Spleen (tissue), 11 donors: Measurements from ENCODE around the gene ETV4. TPM values are rescaled to one million over a fixed set of nuclear protein-coding genes. Genes with fewer than 3 reads are reported as not detected.

Experiments used
- DNase-seq: peaks from one replicate; pipeline ENCODE4 v3.0.0-alpha.2; 2020
- H3K27ac ChIP-seq, 8 donors: fragments of 200-600 bp; sonication (generic) in 7 of 8; 1 replicate in 4 of 8; 2 replicates in 4 of 8; pipeline versions ENCODE4 v1.5.0 to v1.8.0; 2016 to 2021; ENCODE audit warnings: inconsistent platforms in 4 of 8, mild to moderate bottlenecking in 4 of 8, moderate library complexity in 1 of 8
- H3K27me3 ChIP-seq, 7 donors: fragments of 200-600 bp; sonication (generic) in 6 of 7; replicated peaks in 1 of 7; 1 replicate in 4 of 7; 2 replicates in 3 of 7; pipeline versions ENCODE4 v1.5.0 to v1.8.0; 2016 to 2021; ENCODE audit warnings: inconsistent platforms in 3 of 7, mild to moderate bottlenecking in 1 of 7
- H3K36me3 ChIP-seq, 6 donors: fragments of 200-600 bp; sonication (generic) in 5 of 6; 1 replicate in 4 of 6; 2 replicates in 2 of 6; pipeline versions ENCODE4 v1.5.0 to v1.8.0; 2016 to 2021; ENCODE audit warnings: inconsistent platforms in 2 of 6
- H3K4me1 ChIP-seq, 6 donors: fragments of 200-600 bp; sonication (generic) in 5 of 6; 1 replicate in 3 of 6; 2 replicates in 3 of 6; pipeline versions ENCODE4 v1.5.0 to v1.8.0; 2016 to 2021; ENCODE audit warnings: inconsistent platforms in 3 of 6
- H3K4me3 ChIP-seq, 8 donors: fragments of 200-600 bp; sonication (generic) in 7 of 8; 1 replicate in 4 of 8; 2 replicates in 4 of 8; pipeline versions ENCODE4 v1.5.0 to v1.8.0; 2016 to 2021; ENCODE audit warnings: inconsistent platforms in 4 of 8, mild to moderate bottlenecking in 4 of 8, moderate library complexity in 2 of 8
- H3K9me3 ChIP-seq, 8 donors: fragments of 200-600 bp; sonication (generic) in 7 of 8; 1 replicate in 4 of 8; 2 replicates in 4 of 8; pipeline versions ENCODE4 v1.5.0 to v1.8.0; 2016 to 2021; ENCODE audit warnings: inconsistent platforms in 4 of 8
- POLR2A ChIP-seq, 3 donors: fragments of 450-650 bp; IDR thresholded peaks; one replicate each; pipeline ENCODE4 v1.5.1; 2017; ENCODE audit warnings: antibody characterized with exemption in 3 of 3, mild to moderate bottlenecking in 1 of 3
- POLR2AphosphoS5 ChIP-seq, 3 donors: sonication (generic); formaldehyde crosslinking; IDR thresholded peaks; one replicate each; pipeline ENCODE4 v1.5.1; 2017; ENCODE audit warnings: antibody characterized with exemption in 3 of 3
- WGBS, 5 donors: extraction: QIAGEN DNeasy Blood & Tissue Kit in 3 of 5; methylation state at CpG; one replicate each; pipeline versions ENCODE4 v1.1.5 to v1.1.7; 2013 to 2018; 5-methylcytosine and 5-hydroxymethylcytosine counted together
- intact Hi-C: fragments of 100-400 bp; cut with DNase I; formaldehyde crosslinking; loops from one replicate; pipeline ENCODE4 v1.15.0; 2023; ENCODE audit warnings: low total_unique reads
- polyA plus RNA-seq, 3 donors: library from polyadenylated mRNA; stranded (reverse); fragments of 200-250 nt; gene quantifications; one replicate each; pipeline ENCODE4 v1.2.1, GENCODE V29; 2013
- total RNA-seq, 7 donors: library from RNA; depleted of rRNA in 3 of 7; stranded (reverse); fragments of >200 nt in 3 of 7; fragmentation: NEBNext Ultra II Directional in 4 of 7; extraction: Animal tissue kit (Norgen Biotek cat#: 25700) in 4 of 7; gene quantifications; one replicate each; pipeline versions ENCODE4 v1.1.0 to v1.2.1, GENCODE V29; 2016 to 2021
- TF ChIP-seq, protein P1 (sequence below), 11 experiments: fragments of 200-600 bp in 7 of 11; fragments of 450-650 bp in 4 of 11; sonication (generic) in 4 of 11; IDR thresholded peaks in 8 of 11; conservative IDR thresholded peaks in 3 of 11; 1 replicate in 7 of 11; 2 replicates in 4 of 11; pipeline versions ENCODE4 v1.4.0 to v1.8.0; 2016 to 2021; ENCODE audit warnings: antibody characterized with exemption in 11 of 11, inconsistent platforms in 4 of 11, mild to moderate bottlenecking in 1 of 11
- donor health status: healthy with polysubstance abuse.
- donor health status: DM: no; HTN: no; CAD: no; lungs with moderate emphysema.
- donor health status: DM: no; HTN: no; CAD: no.
- donor health status: Bipolar disorder and iron deficiency.
- donor health status: healthy.
- donor health status: DM: no; HTN: no; CAD: no.
- donor health status: DM: yes; HTN: yes; CAD: no.

Gene ETV4
- total and polyA plus RNA-seq, 10 donors, result 0.17 to 0.97 (median 0.53) TPM; not detected in 3

DNA sequence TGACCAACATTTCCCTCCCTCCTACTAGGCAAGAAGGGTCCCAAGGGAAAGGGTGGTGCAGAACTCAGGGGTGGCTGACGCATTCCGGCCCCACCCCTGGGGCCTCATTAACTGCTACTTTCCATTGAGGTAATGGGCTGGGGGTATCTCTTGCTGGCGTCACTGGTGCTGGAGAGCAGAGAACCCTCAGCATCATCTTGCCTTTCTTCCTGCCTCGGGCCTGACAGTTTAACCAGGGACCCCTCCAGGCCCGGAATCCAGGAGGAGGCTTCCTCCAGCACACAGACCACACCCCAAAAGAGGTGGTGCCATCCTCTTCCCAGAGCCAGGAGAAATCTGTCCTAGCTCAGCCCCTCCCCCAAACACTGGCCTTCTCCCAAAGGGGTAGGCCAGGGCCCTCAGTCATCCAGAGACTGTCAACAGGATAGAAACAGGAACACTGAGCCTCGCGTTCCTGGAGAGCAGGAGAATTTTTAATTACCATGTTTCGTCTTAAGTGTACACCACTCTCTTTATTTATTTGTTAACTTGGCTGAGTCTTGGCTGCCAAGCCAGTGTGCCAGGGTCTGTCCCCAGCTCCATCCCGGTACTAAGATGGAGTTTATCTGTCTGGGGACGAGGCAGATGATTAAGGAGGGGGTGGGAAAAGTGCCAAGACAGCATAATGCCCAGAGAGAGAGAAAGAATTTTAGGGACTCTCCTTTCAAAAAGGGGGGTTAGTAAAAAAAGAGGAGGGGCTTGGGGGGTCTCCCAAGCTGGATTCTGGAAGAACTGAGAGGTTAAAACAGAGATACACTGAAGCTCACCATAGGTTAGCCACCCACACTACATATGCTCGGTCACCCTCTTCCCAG lies 5.1 kb downstream of the ETV4 start:
- Histone ChIP-seq H3K4me3 (no peak overlapping the region), H3K36me3 (no peaks in the 10 kb centered on the region), H3K9me3 (no peaks in the 10 kb centered on the region), H3K4me1 (peaks cover 0 to 16% (median 9%) of the 10 kb centered on the region in 6 donors), H3K27ac (no peak overlapping the region), H3K27me3 (peaks cover 0 to 35% (median 26%) of the 10 kb centered on the region in 7 donors)
- intact Hi-C loops, result no loop called here
- no peak for DNase-seq
- 64 to 87% (median 80%) methylated on average over 10 to 11 of the region's 11 CpGs for WGBS, 5 donors
- TF ChIP-seq, protein P1, sequence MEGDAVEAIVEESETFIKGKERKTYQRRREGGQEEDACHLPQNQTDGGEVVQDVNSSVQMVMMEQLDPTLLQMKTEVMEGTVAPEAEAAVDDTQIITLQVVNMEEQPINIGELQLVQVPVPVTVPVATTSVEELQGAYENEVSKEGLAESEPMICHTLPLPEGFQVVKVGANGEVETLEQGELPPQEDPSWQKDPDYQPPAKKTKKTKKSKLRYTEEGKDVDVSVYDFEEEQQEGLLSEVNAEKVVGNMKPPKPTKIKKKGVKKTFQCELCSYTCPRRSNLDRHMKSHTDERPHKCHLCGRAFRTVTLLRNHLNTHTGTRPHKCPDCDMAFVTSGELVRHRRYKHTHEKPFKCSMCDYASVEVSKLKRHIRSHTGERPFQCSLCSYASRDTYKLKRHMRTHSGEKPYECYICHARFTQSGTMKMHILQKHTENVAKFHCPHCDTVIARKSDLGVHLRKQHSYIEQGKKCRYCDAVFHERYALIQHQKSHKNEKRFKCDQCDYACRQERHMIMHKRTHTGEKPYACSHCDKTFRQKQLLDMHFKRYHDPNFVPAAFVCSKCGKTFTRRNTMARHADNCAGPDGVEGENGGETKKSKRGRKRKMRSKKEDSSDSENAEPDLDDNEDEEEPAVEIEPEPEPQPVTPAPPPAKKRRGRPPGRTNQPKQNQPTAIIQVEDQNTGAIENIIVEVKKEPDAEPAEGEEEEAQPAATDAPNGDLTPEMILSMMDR (IDR thresholded peaks at IDR 0.05 in 8 of 11, conservative IDR thresholded peaks at IDR 0.05 in 3 of 11), result no peak
- TF ChIP-seq POLR2AphosphoS5 (IDR thresholded peaks at IDR 0.05), result no peak
- TF ChIP-seq POLR2A (IDR thresholded peaks at IDR 0.05), result no peak

DNA sequence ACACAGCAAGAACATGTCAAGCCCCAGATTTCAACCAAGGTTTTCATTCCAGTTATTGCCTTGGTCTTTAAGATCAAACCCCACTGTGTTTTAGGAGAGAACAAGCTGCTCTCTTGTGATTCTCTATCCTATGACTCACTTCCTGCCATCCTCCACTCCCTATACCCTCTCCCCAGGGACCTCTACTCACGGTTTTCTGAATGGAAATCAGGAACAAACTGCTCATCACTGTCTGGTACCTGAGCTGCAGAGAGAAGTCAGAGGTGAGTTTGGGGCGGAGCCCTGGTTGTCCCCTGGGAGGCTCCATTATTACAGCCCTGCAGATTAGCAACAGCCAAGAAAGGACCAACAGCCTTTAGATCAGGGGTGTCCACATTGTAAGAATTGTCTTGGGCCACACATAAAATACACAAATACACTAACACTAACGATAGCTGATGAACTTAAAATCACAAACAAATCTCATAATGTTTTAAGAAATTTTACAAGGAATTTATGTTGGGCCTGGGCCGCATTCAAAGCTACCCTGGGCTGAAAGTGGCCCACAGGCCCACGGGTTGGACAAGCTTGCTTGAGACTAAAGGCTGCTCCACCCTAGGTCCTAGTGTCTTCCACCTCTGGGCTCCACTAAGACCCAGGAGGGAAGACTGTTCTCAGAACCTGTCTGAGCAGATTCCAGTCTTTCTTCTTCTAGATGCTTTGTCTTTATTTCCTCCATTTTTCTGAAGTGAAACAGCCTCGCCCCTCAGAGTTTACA lies 9.7 kb downstream of the ETV4 start:
- Histone ChIP-seq H3K27ac (no peak overlapping the region), H3K4me3 (no peak overlapping the region), H3K36me3 (no peaks in the 10 kb centered on the region), H3K9me3 (no peaks in the 10 kb centered on the region), H3K4me1 (peaks cover 0 to 9% (median 3%) of the 10 kb centered on the region in 6 donors), H3K27me3 (no peaks in the 10 kb centered on the region)
- peak; percentile 22 for DNase-seq
- 77 to 80% (median 78%) methylated on average over 6 of the region's 6 CpGs for WGBS, 5 donors
- intact Hi-C loops, result no loop called here
- TF ChIP-seq POLR2AphosphoS5 (IDR thresholded peaks at IDR 0.05) (no peak), POLR2A (IDR thresholded peaks at IDR 0.05) (no peak)
- TF ChIP-seq, protein P1 (IDR thresholded peaks at IDR 0.05 in 8 of 11, conservative IDR thresholded peaks at IDR 0.05 in 3 of 11), result no peak

DNA sequence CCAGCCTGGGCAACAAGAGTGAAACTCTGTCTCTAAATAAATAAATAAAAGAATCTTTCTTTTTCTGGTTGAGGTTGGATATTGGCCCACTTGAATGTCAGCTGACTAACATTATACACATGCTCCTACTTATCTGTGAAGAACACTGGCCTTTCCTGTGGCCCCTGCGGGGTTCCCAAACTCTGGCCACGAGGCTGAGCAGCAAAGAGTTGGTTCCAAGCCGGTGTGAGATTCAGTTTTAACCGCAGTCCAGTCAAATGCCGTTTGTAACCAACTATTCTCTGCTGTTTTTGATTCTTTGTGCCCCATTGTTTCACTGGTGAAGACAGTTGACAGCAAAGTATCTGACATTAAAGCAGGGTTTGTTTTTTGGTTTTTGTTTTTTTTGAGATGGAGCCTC lies 11.2 kb downstream of the ETV4 start:
- 92 to 98% (median 93%) methylated on average over 5 of the region's 5 CpGs for WGBS, 5 donors
- no peaks in the 10 kb centered on the region for H3K9me3 ChIP-seq
- intact Hi-C loops, result no loop called here
- H3K36me3 ChIP-seq, result no peaks in the 10 kb centered on the region
- no peak for TF ChIP-seq POLR2AphosphoS5 (IDR thresholded peaks at IDR 0.05)
- no peak for TF ChIP-seq POLR2A (IDR thresholded peaks at IDR 0.05)
- TF ChIP-seq, protein P1 (IDR thresholded peaks at IDR 0.05 in 8 of 11, conservative IDR thresholded peaks at IDR 0.05 in 3 of 11), result no peak
- H3K27me3 ChIP-seq, result no peaks in the 10 kb centered on the region
- DNase-seq, result peak; percentile 1
- H3K27ac ChIP-seq, result no peak overlapping the region
- H3K4me1 ChIP-seq, result peaks cover 8 to 24% (median 16%) of the 10 kb centered on the region in 6 donors
- H3K4me3 ChIP-seq, result no peak overlapping the region

DNA sequence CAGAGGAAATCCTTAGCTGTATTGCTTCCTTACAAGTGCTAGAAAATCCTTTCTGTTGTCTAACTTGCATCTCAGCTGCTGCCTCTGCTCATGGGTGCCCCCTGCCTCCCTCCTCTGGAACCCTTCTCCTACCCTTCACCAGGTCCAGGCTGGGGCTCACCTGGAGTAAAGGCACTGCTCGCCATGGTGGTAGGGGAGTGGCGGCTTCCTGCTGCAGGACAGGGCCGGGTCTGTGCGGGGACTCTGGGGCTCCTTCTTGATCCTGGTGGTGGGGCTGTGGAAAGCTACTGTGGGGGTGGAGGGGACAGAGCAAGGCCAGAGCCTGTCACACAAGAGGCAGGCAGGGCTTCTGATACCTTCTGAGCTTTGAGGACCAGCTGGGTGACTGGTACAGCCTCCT lies 12.4 kb downstream of the ETV4 start:
- no peaks in the 10 kb centered on the region for H3K9me3 ChIP-seq
- H3K27ac ChIP-seq, result no peak overlapping the region
- peaks cover 8 to 36% (median 25%) of the 10 kb centered on the region in 6 donors for H3K4me1 ChIP-seq
- WGBS, 5 donors, result 87 to 95% (median 92%) methylated on average over 3 to 4 of the region's 4 CpGs
- H3K4me3 ChIP-seq, result no peak overlapping the region
- no peaks in the 10 kb centered on the region for H3K27me3 ChIP-seq
- TF ChIP-seq, protein P1 (IDR thresholded peaks at IDR 0.05 in 8 of 11, conservative IDR thresholded peaks at IDR 0.05 in 3 of 11), result no peak
- no peak for TF ChIP-seq POLR2AphosphoS5 (IDR thresholded peaks at IDR 0.05)
- TF ChIP-seq POLR2A (IDR thresholded peaks at IDR 0.05), result no peak
- H3K36me3 ChIP-seq, result peaks cover 0 to 3% (median 0%) of the 10 kb centered on the region in 6 donors
- no peak for DNase-seq
- intact Hi-C loops, result no loop called here
